SU-DHL-6 (cell line): ENCODE data around the gene PDZD4.

Source experiments
- H2AFZ ChIP-seq: fragments of 200-600 bp; sonication (generic); 2 replicates; pipeline ENCODE4 v1.6.1; 2014; ENCODE audit warnings: low read depth, mild to moderate bottlenecking, moderate library complexity, mixed read lengths, antibody characterized with exemption, low read length; ENCODE audit not compliant: severe bottlenecking
- H3F3A ChIP-seq: fragments of 200-600 bp; shearing (Covaris generic); 2 replicates; pipeline ENCODE4 v1.6.0; 2016; ENCODE audit warnings: antibody characterized with exemption, mild to moderate bottlenecking; ENCODE audit not compliant: insufficient read depth
- H3K27ac ChIP-seq: fragments of 200-600 bp; sonication (generic); 2 replicates; pipeline ENCODE4 v1.5.1; 2016; ENCODE audit warnings: low read depth, mild to moderate bottlenecking, low read length, moderate library complexity, mixed read lengths
- H3K27me3 ChIP-seq: fragments of 200-600 bp; sonication (generic), shearing (Covaris generic); 2 replicates; pipeline ENCODE4 v1.6.0; 2014; ENCODE audit warnings: mild to moderate bottlenecking, low read length
- H3K36me3 ChIP-seq: fragments of 200-600 bp; sonication (generic); 2 replicates; pipeline ENCODE4 v1.6.1; 2014; ENCODE audit warnings: mild to moderate bottlenecking, low read length, mixed read lengths
- H3K4me2 ChIP-seq: fragments of 300-600, 200-600 bp; shearing (Covaris generic), sonication (generic); 2 replicates; pipeline ENCODE4 v1.6.0; 2014; ENCODE audit warnings: low read length, low read depth, mild to moderate bottlenecking; ENCODE audit not compliant: poor library complexity, severe bottlenecking
- H3K4me3 ChIP-seq: fragments of 200-600 bp; sonication (generic); 2 replicates; pipeline ENCODE4 v1.5.1; 2014; ENCODE audit warnings: antibody characterized with exemption, low read length, mild to moderate bottlenecking, mixed read lengths; ENCODE audit not compliant: insufficient read depth, poor library complexity, severe bottlenecking
- H3K79me2 ChIP-seq: fragments of 200-600 bp; sonication (generic); 2 replicates; pipeline ENCODE4 v1.6.1; 2014; ENCODE audit warnings: mild to moderate bottlenecking, low read length, moderate library complexity; ENCODE audit not compliant: insufficient read depth
- H3K9ac ChIP-seq: fragments of 200-600 bp; sonication (generic); 2 replicates; pipeline ENCODE4 v1.7.0; 2014; ENCODE audit warnings: mild to moderate bottlenecking, low read length
- H3K9me2 ChIP-seq: fragments of 200-600 bp; sonication (generic); replicated peaks from 2 replicates; pipeline ENCODE4 v1.6.1; 2014; ENCODE audit warnings: low read length; ENCODE audit not compliant: insufficient read depth
- H3K9me3 ChIP-seq: fragments of 200-600 bp; sonication (generic); 2 replicates; pipeline ENCODE4 v1.6.1; 2014; ENCODE audit warnings: low read length, mixed read lengths; ENCODE audit not compliant: insufficient read depth
- H4K20me1 ChIP-seq: fragments of 200-600 bp; sonication (generic); 2 replicates; pipeline ENCODE4 v1.6.1; 2014; ENCODE audit warnings: low read depth, mild to moderate bottlenecking, antibody characterized with exemption, low read length, moderate library complexity, mixed read lengths
- CTCF ChIP-seq: fragments of 200-600 bp; sonication (generic); IDR thresholded peaks from one replicate; pipeline ENCODE4 v1.5.1; 2017; ENCODE audit warnings: antibody characterized with exemption, mild to moderate bottlenecking, low read length, moderate library complexity; ENCODE audit not compliant: insufficient read depth, poor library complexity, severe bottlenecking
- EZH2phosphoT487 ChIP-seq: fragments of 200-600 bp; sonication (generic), shearing (Covaris generic); conservative IDR thresholded peaks from 2 replicates; pipeline ENCODE4 v1.6.1; 2018; ENCODE audit warnings: mild to moderate bottlenecking, antibody characterized with exemption, low read length, moderate library complexity, mixed read lengths

PDZD4 gene

GRCh38 chrX:153864561-153865320, 34.4 kb upstream of the PDZD4 start:
- Histone ChIP-seq H3K27me3 (no peaks in the 10 kb centered on the region), H3K9me3 (no peaks in the 10 kb centered on the region), H3K9me2 (no peaks in the 10 kb centered on the region), H3K79me2 (no peaks in the 10 kb centered on the region), H3K36me3 (no peaks in the 10 kb centered on the region), H3K27ac (no peak overlapping the region), H3K9ac (no peak overlapping the region), H3K4me3 (no peak overlapping the region), H3F3A (no peaks in the 10 kb centered on the region), H3K4me2 (no peak overlapping the region), H2AFZ (no peak overlapping the region), H4K20me1 (no peaks in the 10 kb centered on the region)
- TF ChIP-seq CTCF = no peak
- TF ChIP-seq EZH2phosphoT487 = no peak

GRCh38 chrX:153864101-153864500, 33.8 kb upstream of the PDZD4 start:
- no peaks in the 10 kb centered on the region for H4K20me1 ChIP-seq
- H2AFZ ChIP-seq = no peak overlapping the region
- H3F3A ChIP-seq = no peaks in the 10 kb centered on the region
- no peaks in the 10 kb centered on the region for H3K79me2 ChIP-seq
- H3K27me3 ChIP-seq = no peaks in the 10 kb centered on the region
- H3K9me2 ChIP-seq = no peaks in the 10 kb centered on the region
- no peak overlapping the region for H3K4me3 ChIP-seq
- H3K9ac ChIP-seq = no peak overlapping the region
- H3K9me3 ChIP-seq = no peaks in the 10 kb centered on the region
- H3K4me2 ChIP-seq = no peak overlapping the region
- H3K36me3 ChIP-seq = no peaks in the 10 kb centered on the region
- H3K27ac ChIP-seq = no peak overlapping the region
- TF ChIP-seq CTCF (no peak), EZH2phosphoT487 (no peak)

GRCh38 chrX:153863251-153863991, 33.1 kb upstream of the PDZD4 start:
- Histone ChIP-seq H3K4me3 (no peak overlapping the region), H3K9me2 (no peaks in the 10 kb centered on the region), H3F3A (no peaks in the 10 kb centered on the region), H3K9me3 (no peaks in the 10 kb centered on the region), H3K27me3 (no peaks in the 10 kb centered on the region), H4K20me1 (no peaks in the 10 kb centered on the region), H3K4me2 (no peak overlapping the region), H2AFZ (no peak overlapping the region), H3K27ac (no peak overlapping the region), H3K36me3 (no peaks in the 10 kb centered on the region), H3K9ac (no peak overlapping the region), H3K79me2 (no peaks in the 10 kb centered on the region)
- TF ChIP-seq EZH2phosphoT487 (no peak), CTCF (no peak)
